Endodermal cell (in vitro differentiated cells): ENCODE data around the gene MLH3. TPM values are rescaled to one million over a fixed set of nuclear protein-coding genes. Genes with fewer than 3 reads are reported as not detected.
A peak's percentile ranks its signal among the peaks of the same experiment; 100 is the strongest.

Source experiments
- DNase-seq: peaks from one replicate; pipeline ENCODE4 v3.0.0-alpha.2; 2017
- H3K27ac ChIP-seq: 2 replicates; pipeline ENCODE4 v1.5.1; 2013; ENCODE audit warnings: mild to moderate bottlenecking, low read depth, low read length, moderate library complexity
- H3K27me3 ChIP-seq: 2 replicates; pipeline ENCODE4 v1.6.1; 2013; ENCODE audit warnings: mild to moderate bottlenecking, low read length, moderate library complexity; ENCODE audit not compliant: insufficient read depth, control insufficient read depth, poor library complexity, severe bottlenecking
- H3K36me3 ChIP-seq: 2 replicates; pipeline ENCODE4 v1.7.0; 2013; ENCODE audit warnings: mild to moderate bottlenecking, low read length, moderate library complexity; ENCODE audit not compliant: control insufficient read depth, insufficient read depth
- H3K4me1 ChIP-seq: one replicate; pipeline ENCODE4 v1.7.0; 2013; ENCODE audit warnings: low read length; ENCODE audit not compliant: control insufficient read depth, insufficient read depth
- H3K4me3 ChIP-seq: 2 replicates; pipeline ENCODE4 v1.5.1; 2013; ENCODE audit warnings: mild to moderate bottlenecking, low read length, moderate library complexity
- H3K9ac ChIP-seq: 2 replicates; pipeline ENCODE4 v1.6.1; 2013; ENCODE audit warnings: mild to moderate bottlenecking, low read length, moderate library complexity; ENCODE audit not compliant: poor library complexity, severe bottlenecking; ENCODE audit errors: extremely low read depth
- H3K9me3 ChIP-seq: 2 replicates; pipeline ENCODE4 v1.6.1; 2013; ENCODE audit warnings: mild to moderate bottlenecking, low read length, moderate library complexity; ENCODE audit not compliant: control insufficient read depth
- H3K27ac Mint-ChIP-seq: 2 replicates; pipeline ENCODE4 v1.8.0; 2020; ENCODE audit warnings: mixed read lengths
- H3K27me3 Mint-ChIP-seq: 2 replicates; pipeline ENCODE4 v1.8.0; 2021; ENCODE audit warnings: mild to moderate bottlenecking, mixed read lengths; ENCODE audit not compliant: insufficient read depth
- H3K36me3 Mint-ChIP-seq: 2 replicates; pipeline ENCODE4 v1.8.0; 2020; ENCODE audit warnings: low read depth, mixed read lengths
- H3K4me1 Mint-ChIP-seq: 2 replicates; pipeline ENCODE4 v1.8.0; 2020; ENCODE audit warnings: mixed read lengths
- H3K4me3 Mint-ChIP-seq: 2 replicates; pipeline ENCODE4 v1.8.0; 2020; ENCODE audit warnings: mild to moderate bottlenecking, moderate library complexity, mixed read lengths
- H3K9me3 Mint-ChIP-seq: 2 replicates; pipeline ENCODE4 v1.8.0; 2020; ENCODE audit warnings: mild to moderate bottlenecking, mixed read lengths
- CTCF ChIP-seq: fragments of 200-600 bp; sonication (generic); conservative IDR thresholded peaks from 2 replicates; pipeline ENCODE4 v1.5.0; 2021; ENCODE audit warnings: antibody characterized with exemption, mild to moderate bottlenecking
- WGBS, 2 experiments: methylation state at CpG; one replicate each; pipeline versions ENCODE4 v1.1.5 to v1.1.7; 2013; ENCODE audit warnings: missing lambda C conversion rate in 2 of 2, mixed read lengths in 1 of 2; ENCODE audit not compliant: insufficient coverage in 1 of 2, insufficient read length in 1 of 2; 5-methylcytosine and 5-hydroxymethylcytosine counted together
- total RNA-seq, 2 donors: library from RNA; stranded (reverse); fragmentation: NEBNext Ultra II Directional in 1 of 2; extraction: Animal tissue kit (Norgen Biotek cat#: 25700) in 1 of 2; gene quantifications; 2 replicates in 1 of 2; 3 replicates in 1 of 2; pipeline ENCODE4 v1.2.1, GENCODE V29; 2021

Gene MLH3
- total RNA-seq, 2 donors from 2014 or later: 18.7 to 34.6 TPM

- DNase-seq: no peak
- peaks cover 13% of the 10 kb centered on the region for H3K4me1 Mint-ChIP-seq
- H3K27ac Mint-ChIP-seq: peak overlapping the region; percentile 94
These were observed 47.8 kb downstream of the MLH3 start for GRCh38 chr14:75003250-75004027.

GRCh38 chr14:75002392-75003249 lies 48.6 kb downstream of the MLH3 start, which contains the start of gene EIF2B2:
Gene EIF2B2 (plus strand): TSS chr14:75002921. CDS start chr14:75002991, 70 bp downstream.
- Histone ChIP-seq H3K4me3 (peak within 1 kb of the TSS; percentile 96), H3K27me3 (no peaks in the 10 kb centered on the region), H3K36me3 (peaks cover 29% of the 10 kb centered on the region), H3K9me3 (no peaks in the 10 kb centered on the region), H3K27ac (peak within 1 kb of the TSS; percentile 29), H3K9ac (peak within 1 kb of the TSS; percentile 72), H3K4me1 (peaks cover 10% of the 10 kb centered on the region)
- H3K4me1 Mint-ChIP-seq: peaks cover 13% of the 10 kb centered on the region
- peak within 1 kb of the TSS; percentile 94 for H3K27ac Mint-ChIP-seq
- peak; percentile 100 for DNase-seq
- 1 to 4% methylated on average over 17 to 66 of the region's 66 CpGs for WGBS, 2 experiments
- peak within 1 kb of the TSS; percentile 96 for H3K4me3 Mint-ChIP-seq
- H3K27me3 Mint-ChIP-seq: no peaks in the 10 kb centered on the region
- TF ChIP-seq CTCF: peak; percentile 47
- peaks cover 32% of the 10 kb centered on the region for H3K36me3 Mint-ChIP-seq
- peaks cover 3% of the 10 kb centered on the region for H3K9me3 Mint-ChIP-seq

More at GRCh38 chr14:75003250-75004027, 47.8 kb downstream of the MLH3 start:
- H3K36me3 ChIP-seq: peaks cover 37% of the 10 kb centered on the region
- H3K27me3 ChIP-seq: no peaks in the 10 kb centered on the region
- Mint-ChIP-seq H3K36me3 (peaks cover 38% of the 10 kb centered on the region), H3K9me3 (peaks cover 3% of the 10 kb centered on the region), H3K27me3 (no peaks in the 10 kb centered on the region), H3K4me3 (peak overlapping the region; percentile 96)
- peaks cover 10% of the 10 kb centered on the region for H3K4me1 ChIP-seq
- H3K4me3 ChIP-seq: peak overlapping the region; percentile 96
- peak overlapping the region; percentile 72 for H3K9ac ChIP-seq
- TF ChIP-seq CTCF: no peak
- WGBS, 2 experiments: 10 to 12% methylated on average over 13 to 18 of the region's 18 CpGs
- H3K27ac ChIP-seq: no peak overlapping the region
- H3K9me3 ChIP-seq: no peaks in the 10 kb centered on the region

- Histone ChIP-seq H3K9me3 (no peaks in the 10 kb centered on the region), H3K4me3 (peak overlapping the region; percentile 96), H3K9ac (no peak overlapping the region), H3K27ac (peak overlapping the region; percentile 29), H3K27me3 (no peaks in the 10 kb centered on the region), H3K4me1 (peaks cover 10% of the 10 kb centered on the region), H3K36me3 (peaks cover 22% of the 10 kb centered on the region)
- Mint-ChIP-seq H3K4me3 (peak overlapping the region; percentile 96), H3K36me3 (peaks cover 27% of the 10 kb centered on the region), H3K9me3 (peaks cover 3% of the 10 kb centered on the region), H3K4me1 (peaks cover 13% of the 10 kb centered on the region), H3K27me3 (no peaks in the 10 kb centered on the region), H3K27ac (peak overlapping the region; percentile 85)
- WGBS, 2 experiments: 100% methylated on average over 1 of the region's 1 CpG; no CpG with 5 or more reads in 1 of the 2 experiments
- no peak for DNase-seq
- no peak for TF ChIP-seq CTCF
These were observed 49.4 kb downstream of the MLH3 start for GRCh38 chr14:75001899-75002298.
